Neutrophil (primary cell): ENCODE results near the gene KRT7.
"Not testable (repeated sequence)": the region's sequence is repeated elsewhere in the genome, so short reads cannot be mapped to it uniquely, and the experiment has no call there.

Source experiments
- H3K27ac ChIP-seq: fragments of 200-600 bp; sonication (generic); 2 replicates; pipeline ENCODE4 v1.5.1; 2016; ENCODE audit warnings: mild to moderate bottlenecking, moderate library complexity
- H3K27me3 ChIP-seq: fragments of 200-600 bp; sonication (generic); 2 replicates; pipeline ENCODE4 v1.6.0; 2016; ENCODE audit warnings: mild to moderate bottlenecking
- H3K36me3 ChIP-seq: fragments of 200-600 bp; sonication (generic); 2 replicates; pipeline ENCODE4 v1.5.1; 2017
- H3K4me1 ChIP-seq, 2 experiments: fragments of 200-600 bp in 1 of 2; sonication (generic) in 1 of 2; 1 replicate in 1 of 2; 2 replicates in 1 of 2; pipeline versions ENCODE4 v1.5.1 to v1.6.1; 2013 to 2016; ENCODE audit warnings: low read depth in 1 of 2, low read length in 1 of 2, mild to moderate bottlenecking in 1 of 2, moderate library complexity in 1 of 2; ENCODE audit not compliant: control insufficient read depth in 1 of 2, insufficient read depth in 1 of 2
- H3K4me3 ChIP-seq, 2 experiments: fragments of 200-600 bp in 1 of 2; sonication (generic) in 1 of 2; 1 replicate in 1 of 2; 2 replicates in 1 of 2; pipeline ENCODE4 v1.5.1; 2013 to 2016; ENCODE audit warnings: low read depth in 1 of 2, low read length in 1 of 2, mild to moderate bottlenecking in 1 of 2, moderate library complexity in 1 of 2
- H3K9me3 ChIP-seq: fragments of 200-600 bp; sonication (generic); 2 replicates; pipeline ENCODE4 v1.5.1; 2016
- CTCF ChIP-seq: fragments of 200-600 bp; sonication (generic); IDR thresholded peaks from 2 replicates; pipeline ENCODE4 v1.5.1; 2016; ENCODE audit warnings: antibody characterized with exemption

Gene KRT7

GRCh38 chr12:52254965-52255751 lies 22.1 kb downstream of the KRT7 start:
- no peaks in the 10 kb centered on the region for H3K9me3 ChIP-seq
- peaks cover 99% of the 10 kb centered on the region for H3K27me3 ChIP-seq
- no peak overlapping the region for H3K4me3 ChIP-seq
- H3K4me1 ChIP-seq, result no peaks in the 10 kb centered on the region
- H3K36me3 ChIP-seq, result no peaks in the 10 kb centered on the region
- no peak for TF ChIP-seq CTCF
- H3K27ac ChIP-seq, result no peak overlapping the region

GRCh38 chr12:52255926-52256583 lies 23.0 kb downstream of the KRT7 start:
- no peak for TF ChIP-seq CTCF
- Histone ChIP-seq H3K4me1 (no peaks in the 10 kb centered on the region), H3K27me3 (peaks cover 99% of the 10 kb centered on the region), H3K27ac (no peak overlapping the region), H3K4me3 (no peak overlapping the region), H3K9me3 (no peaks in the 10 kb centered on the region), H3K36me3 (no peaks in the 10 kb centered on the region)

GRCh38 chr12:52256584-52256935 lies 23.5 kb downstream of the KRT7 start:
- H3K4me1 ChIP-seq, result no peaks in the 10 kb centered on the region
- H3K4me3 ChIP-seq, result no peak overlapping the region
- H3K27me3 ChIP-seq, result peaks cover 99% of the 10 kb centered on the region
- H3K36me3 ChIP-seq, result no peaks in the 10 kb centered on the region
- H3K9me3 ChIP-seq, result no peaks in the 10 kb centered on the region
- TF ChIP-seq CTCF, result no peak
- no peak overlapping the region for H3K27ac ChIP-seq

GRCh38 chr12:52257074-52257551 lies 24.1 kb downstream of the KRT7 start:
- no peak for TF ChIP-seq CTCF
- Histone ChIP-seq H3K36me3 (no peaks in the 10 kb centered on the region), H3K9me3 (no peaks in the 10 kb centered on the region), H3K27ac (no peak overlapping the region), H3K4me3 (no peak overlapping the region), H3K4me1 (no peaks in the 10 kb centered on the region), H3K27me3 (peaks cover 99% of the 10 kb centered on the region)

GRCh38 chr12:52257922-52258321 lies 24.9 kb downstream of the KRT7 start:
- H3K27ac ChIP-seq, H3K9me3 ChIP-seq, H3K36me3 ChIP-seq, H3K4me1 ChIP-seq, H3K4me3 ChIP-seq: not testable (repeated sequence)
- peaks cover 97% of the 10 kb centered on the region for H3K27me3 ChIP-seq

- H3K27me3 ChIP-seq, result peaks cover 98% of the 10 kb centered on the region
- no peak for TF ChIP-seq CTCF
- no peak overlapping the region for H3K27ac ChIP-seq
- no peaks in the 10 kb centered on the region for H3K36me3 ChIP-seq
- peaks cover 0 to 5% of the 10 kb centered on the region in 2 experiments for H3K4me1 ChIP-seq
- H3K4me3 ChIP-seq, result no peak overlapping the region
- H3K9me3 ChIP-seq, result no peaks in the 10 kb centered on the region
Measured at GRCh38 chr12:52258335-52258901, 25.4 kb downstream of the KRT7 start.
